HFFc6 (cell line): ENCODE results near the gene ZNF148. TPM values are rescaled to one million over a fixed set of nuclear protein-coding genes. Genes with fewer than 3 reads are reported as not detected.

ENCODE experiments used
- DNase-seq: peaks from one replicate; pipeline ENCODE4 v3.0.0-alpha.2; 2018
- H3K27ac Mint-ChIP-seq: 2 replicates; pipeline ENCODE4 v1.8.0; 2020; ENCODE audit warnings: mild to moderate bottlenecking, mixed read lengths
- H3K27me3 Mint-ChIP-seq: 2 replicates; pipeline ENCODE4 v1.8.0; 2021; ENCODE audit warnings: mild to moderate bottlenecking, moderate library complexity, mixed read lengths; ENCODE audit not compliant: insufficient read depth
- H3K36me3 Mint-ChIP-seq: 2 replicates; pipeline ENCODE4 v1.8.0; 2021; ENCODE audit warnings: low read depth, mixed read lengths
- H3K4me1 Mint-ChIP-seq: 2 replicates; pipeline ENCODE4 v1.8.0; 2020; ENCODE audit warnings: low read depth, mixed read lengths
- H3K4me3 Mint-ChIP-seq: 2 replicates; pipeline ENCODE4 v1.8.0; 2020; ENCODE audit warnings: mild to moderate bottlenecking, moderate library complexity, mixed read lengths
- H3K9me3 Mint-ChIP-seq: 2 replicates; pipeline ENCODE4 v1.8.0; 2020; ENCODE audit warnings: mild to moderate bottlenecking, mixed read lengths
- CTCF ChIP-seq: fragments of 200-600 bp; sonication (generic); IDR thresholded peaks from 2 replicates; pipeline ENCODE4 v1.5.0; 2021; ENCODE audit warnings: antibody characterized with exemption, mild to moderate bottlenecking
- total RNA-seq, 6 experiments: library from RNA; stranded (reverse); fragmentation: NEBNext Ultra II Directional; extraction: Animal tissue kit (Norgen Biotek cat#: 25700); gene quantifications; 2 replicates in 1 of 6; 3 replicates in 5 of 6; pipeline ENCODE4 v1.2.3, GENCODE V29; 2021

Gene ZNF148
- total RNA-seq, 6 experiments from 2014 or later, result 41.4 to 51.4 (median 47.5) TPM

DNA sequence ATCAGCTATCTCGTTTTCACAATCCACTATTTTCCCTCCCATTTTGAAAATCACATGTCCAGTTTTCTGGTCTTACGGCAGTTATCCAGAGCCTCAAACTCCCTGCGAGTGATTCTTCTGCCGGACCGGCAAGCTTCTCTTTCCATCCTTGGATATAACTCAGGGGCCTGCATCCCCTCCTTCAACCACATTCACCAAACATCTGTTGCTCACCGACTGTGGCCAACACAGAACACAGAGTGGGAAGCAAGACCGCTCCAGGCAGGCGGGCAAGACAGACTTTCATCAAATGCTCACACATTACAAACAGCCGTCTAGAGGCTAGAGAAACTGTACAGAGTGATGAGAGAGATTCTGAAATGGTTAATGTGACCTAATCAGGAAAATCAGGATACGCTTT lies 154.9 kb downstream of the ZNF148 start:
- no peaks in the 10 kb centered on the region; the same call in 1 of the 2 replicates for H3K27me3 Mint-ChIP-seq

GRCh38 chr3:125219261-125219701 lies 155.8 kb downstream of the ZNF148 start:
- Mint-ChIP-seq H3K27me3 (no peaks in the 10 kb centered on the region; the same call in 1 of the 2 replicates), H3K9me3 (no peaks in the 10 kb centered on the region), H3K4me3 (no peak overlapping the region), H3K4me1 (peaks cover 22% of the 10 kb centered on the region), H3K36me3 (no peaks in the 10 kb centered on the region), H3K27ac (no peak overlapping the region)
- TF ChIP-seq CTCF, result no peak
- DNase-seq, result no peak

More for the DNA sequence above, 154.9 kb downstream of the ZNF148 start:
- H3K4me3 Mint-ChIP-seq, result no peak overlapping the region
- no peak for TF ChIP-seq CTCF
- DNase-seq, result no peak
- no peaks in the 10 kb centered on the region for H3K36me3 Mint-ChIP-seq
- no peak overlapping the region for H3K27ac Mint-ChIP-seq
- no peaks in the 10 kb centered on the region for H3K9me3 Mint-ChIP-seq
- peaks cover 13% of the 10 kb centered on the region for H3K4me1 Mint-ChIP-seq

GRCh38 chr3:125214738-125215137 lies 160.4 kb downstream of the ZNF148 start:
- peak overlapping the region; percentile 68 for H3K4me3 Mint-ChIP-seq
- DNase-seq, result peak; percentile 44
- no peak for TF ChIP-seq CTCF
- H3K27me3 Mint-ChIP-seq, result peaks cover 2% of the 10 kb centered on the region
- H3K4me1 Mint-ChIP-seq, result peaks cover 32% of the 10 kb centered on the region
- H3K36me3 Mint-ChIP-seq, result no peaks in the 10 kb centered on the region
- H3K9me3 Mint-ChIP-seq, result no peaks in the 10 kb centered on the region
- peak overlapping the region; percentile 74 for H3K27ac Mint-ChIP-seq

DNA sequence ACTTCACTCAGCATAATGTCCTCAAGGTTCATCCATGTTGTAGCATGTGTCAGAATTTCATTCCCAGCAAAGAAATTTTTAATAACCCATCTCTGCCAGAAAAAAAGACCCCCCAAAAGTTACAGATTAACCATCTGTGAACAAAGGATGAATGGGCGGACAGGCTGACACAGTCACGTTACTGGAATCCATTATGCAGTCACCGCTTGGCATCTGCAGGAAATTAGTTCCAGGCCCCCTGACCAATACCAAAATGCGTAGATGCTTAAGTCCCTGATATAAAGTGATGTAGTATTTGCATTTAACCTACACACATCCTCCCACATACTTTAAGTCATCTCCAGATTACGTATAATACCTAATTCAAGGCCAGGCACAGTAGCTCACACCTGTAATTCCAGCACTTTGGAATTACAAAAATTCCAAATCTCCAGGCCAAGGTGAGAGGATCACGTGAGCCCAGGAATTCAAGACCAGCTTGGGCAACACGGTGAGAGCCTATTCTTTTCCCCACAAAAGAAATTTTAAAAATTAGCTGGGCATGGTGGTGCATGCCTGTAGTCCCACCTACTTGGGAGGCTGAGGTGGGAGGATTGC lies 161.1 kb downstream of the ZNF148 start:
- no peaks in the 10 kb centered on the region for H3K9me3 Mint-ChIP-seq
- peak overlapping the region; percentile 74 for H3K27ac Mint-ChIP-seq
- H3K36me3 Mint-ChIP-seq, result no peaks in the 10 kb centered on the region
- H3K4me1 Mint-ChIP-seq, result peaks cover 36% of the 10 kb centered on the region
- peak overlapping the region; percentile 68 for H3K4me3 Mint-ChIP-seq
- H3K27me3 Mint-ChIP-seq, result peaks cover 2% of the 10 kb centered on the region
- no peak for TF ChIP-seq CTCF
- peak; percentile 58 for DNase-seq

GRCh38 chr3:125213364-125213755 lies 161.8 kb downstream of the ZNF148 start:
- DNase-seq, result no peak
- no peak for TF ChIP-seq CTCF
- Mint-ChIP-seq H3K4me1 (peaks cover 43% of the 10 kb centered on the region), H3K27ac (peak overlapping the region; percentile 74), H3K36me3 (no peaks in the 10 kb centered on the region), H3K9me3 (no peaks in the 10 kb centered on the region), H3K27me3 (peaks cover 2% of the 10 kb centered on the region), H3K4me3 (peak overlapping the region; percentile 68)
